H1 (cell line): Measurements from ENCODE around the gene SLC35F1. TPM values are rescaled to one million over a fixed set of nuclear protein-coding genes. Genes with fewer than 3 reads are reported as not detected.

Experiments
- CTCF ChIA-PET: fragments of 300-600 bp; sonication (Branson Sonifier 250); formaldehyde crosslinking; loops from one replicate; lab custom pipeline; 2021; ENCODE audit not compliant: partially characterized antibody; lab: Charles Lee
- POLR2A ChIA-PET: fragments of 300-600 bp; sonication (Branson Sonifier 250); formaldehyde crosslinking; loops from one replicate; lab custom pipeline; 2021; ENCODE audit warnings: inconsistent platforms; ENCODE audit not compliant: partially characterized antibody; lab: Charles Lee
- DNase-seq, 2 experiments: peaks; one replicate each; pipeline versions ENCODE4 v3.0.0 to v3.0.0-alpha.2; 2010 to 2022; ENCODE audit warnings: low spot score in 2 of 2, low read depth in 1 of 2, mixed read lengths in 1 of 2
- FAIRE-seq: peaks from 2 replicates; lab custom pipeline; 2011; peaks lifted over from hg19 to GRCh38; lab: Jason Lieb, UNC
- H2AFZ ChIP-seq: 2 replicates; pipeline ENCODE4 v1.8.1; 2012; ENCODE audit warnings: low read length, inconsistent platforms
- H2AK5ac ChIP-seq: 2 replicates; pipeline ENCODE4 v1.6.1; 2013; ENCODE audit warnings: low read depth, low read length
- H2BK120ac ChIP-seq: replicated peaks from 2 replicates; pipeline ENCODE3; 2013; ENCODE audit warnings: low read depth, low read length, inconsistent platforms
- H2BK12ac ChIP-seq: 2 replicates; pipeline ENCODE4 v1.6.1; 2013; ENCODE audit warnings: low read depth, low read length
- H2BK15ac ChIP-seq: 2 replicates; pipeline ENCODE4 v1.6.1; 2013; ENCODE audit warnings: low read length
- H2BK20ac ChIP-seq: 2 replicates; pipeline ENCODE4 v1.6.1; 2013; ENCODE audit warnings: low read length
- H2BK5ac ChIP-seq: 2 replicates; pipeline ENCODE4 v1.6.1; 2013; ENCODE audit warnings: low read depth, low read length
- H3K14ac ChIP-seq: 2 replicates; pipeline ENCODE4 v1.6.1; 2013; ENCODE audit warnings: inconsistent platforms; ENCODE audit not compliant: insufficient read length
- H3K18ac ChIP-seq: 2 replicates; pipeline ENCODE4 v1.6.1; 2013; ENCODE audit warnings: low read length; ENCODE audit errors: extremely low read depth
- H3K23ac ChIP-seq: 2 replicates; pipeline ENCODE4 v1.6.1; 2013; ENCODE audit warnings: inconsistent platforms; ENCODE audit not compliant: insufficient read length
- H3K23me2 ChIP-seq: 2 replicates; pipeline ENCODE4 v1.6.1; 2013; ENCODE audit warnings: low read depth, low read length
- H3K27ac ChIP-seq: 2 replicates; pipeline ENCODE4 v1.6.1; 2011; ENCODE audit warnings: low read depth, low read length, inconsistent platforms
- H3K27me3 ChIP-seq, 4 experiments: replicated peaks in 1 of 4; 1 replicate in 1 of 4; 2 replicates in 3 of 4; pipeline versions ENCODE4 v1.6.1 to v1.8.1; 2011 to 2013; ENCODE audit warnings: low read length in 3 of 4, mild to moderate bottlenecking in 3 of 4, inconsistent platforms in 2 of 4, mixed read lengths in 2 of 4, moderate library complexity in 1 of 4; ENCODE audit not compliant: control insufficient read depth in 3 of 4, insufficient read depth in 3 of 4; ENCODE audit errors: extremely low read depth in 1 of 4
- H3K36me3 ChIP-seq, 4 experiments: 2 replicates each; pipeline versions ENCODE4 v1.6.1 to v1.8.1; 2011 to 2013; ENCODE audit warnings: mild to moderate bottlenecking in 4 of 4, low read length in 3 of 4, moderate library complexity in 2 of 4, control low read depth in 1 of 4, inconsistent platforms in 1 of 4; ENCODE audit not compliant: insufficient read depth in 4 of 4, control insufficient read depth in 2 of 4
- H3K4ac ChIP-seq: replicated peaks from 2 replicates; pipeline ENCODE3; 2013; ENCODE audit warnings: low read length, low read depth, mixed read lengths, inconsistent platforms; ENCODE audit not compliant: insufficient read length
- H3K4me1 ChIP-seq, 4 experiments: replicated peaks in 1 of 4; 1 replicate in 1 of 4; 2 replicates in 3 of 4; pipeline versions ENCODE4 v1.6.1 to v1.8.1; 2011 to 2013; ENCODE audit warnings: low read length in 3 of 4, inconsistent platforms in 2 of 4, mixed read lengths in 1 of 4; ENCODE audit not compliant: insufficient read depth in 4 of 4, control insufficient read depth in 3 of 4
- H3K4me2 ChIP-seq, 2 experiments: 2 replicates each; pipeline versions ENCODE4 v1.6.1 to v1.8.1; 2011 to 2013; ENCODE audit warnings: low read depth in 2 of 2, low read length in 2 of 2, control low read depth in 1 of 2, inconsistent platforms in 1 of 2, mild to moderate bottlenecking in 1 of 2; ENCODE audit not compliant: insufficient read depth in 1 of 2
- H3K4me3 ChIP-seq, 4 experiments: fragments of 200-600, 300-600 bp in 1 of 4; sonication (generic), shearing (Covaris generic), sonication (Bioruptor Twin) in 1 of 4; 2 replicates each; pipeline versions ENCODE4 v1.5.1 to v1.8.1; 2011 to 2016; ENCODE audit warnings: low read length in 4 of 4, low read depth in 3 of 4, control low read depth in 2 of 4, inconsistent platforms in 2 of 4, mild to moderate bottlenecking in 2 of 4, mixed read lengths in 1 of 4, moderate library complexity in 1 of 4; ENCODE audit not compliant: insufficient read depth in 2 of 4; ENCODE audit errors: extremely low read depth in 1 of 4
- H3K56ac ChIP-seq: replicated peaks from 2 replicates; pipeline ENCODE3; 2013; ENCODE audit warnings: low read depth, mild to moderate bottlenecking, mixed read lengths, low read length, inconsistent platforms; ENCODE audit not compliant: insufficient read length
- H3K79me1 ChIP-seq: 2 replicates; pipeline ENCODE4 v1.6.1; 2013; ENCODE audit warnings: low read depth, low read length, control low read depth
- H3K79me2 ChIP-seq, 2 experiments: 2 replicates each; pipeline versions ENCODE4 v1.6.1 to v1.8.1; 2012 to 2013; ENCODE audit warnings: low read length in 2 of 2, mild to moderate bottlenecking in 2 of 2, inconsistent platforms in 1 of 2; ENCODE audit not compliant: insufficient read depth in 2 of 2, control insufficient read depth in 1 of 2
- H3K9ac ChIP-seq, 4 experiments: replicated peaks in 1 of 4; 1 replicate in 1 of 4; 2 replicates in 3 of 4; pipeline versions ENCODE4 v1.6.1 to v1.8.1; 2011 to 2013; ENCODE audit warnings: low read depth in 3 of 4, low read length in 3 of 4, control low read depth in 2 of 4, mild to moderate bottlenecking in 2 of 4, moderate library complexity in 2 of 4, inconsistent platforms in 1 of 4; ENCODE audit errors: extremely low read depth in 1 of 4
- H3K9me3 ChIP-seq, 2 experiments: 2 replicates each; pipeline versions ENCODE4 v1.6.1 to v1.8.1; 2012 to 2013; ENCODE audit warnings: mild to moderate bottlenecking in 2 of 2, moderate library complexity in 2 of 2, control low read depth in 1 of 2, inconsistent platforms in 1 of 2, low read depth in 1 of 2, low read length in 1 of 2, mixed read lengths in 1 of 2; ENCODE audit not compliant: insufficient read depth in 2 of 2
- H4K20me1 ChIP-seq, 2 experiments: replicated peaks in 1 of 2; 2 replicates each; pipeline versions ENCODE3 to v1.8.1; 2011 to 2013; ENCODE audit warnings: inconsistent platforms in 2 of 2, low read length in 2 of 2, mild to moderate bottlenecking in 1 of 2; ENCODE audit not compliant: insufficient read depth in 2 of 2, control insufficient read depth in 1 of 2
- H4K5ac ChIP-seq: 2 replicates; pipeline ENCODE4 v1.6.1; 2013; ENCODE audit warnings: low read length, low read depth, mixed read lengths, inconsistent platforms; ENCODE audit not compliant: insufficient read length
- H4K8ac ChIP-seq: 2 replicates; pipeline ENCODE4 v1.8.0; 2013; ENCODE audit warnings: mild to moderate bottlenecking, moderate library complexity, low read length, inconsistent platforms; ENCODE audit not compliant: insufficient read depth; ENCODE audit errors: extremely low read depth
- H4K91ac ChIP-seq: replicated peaks from 2 replicates; pipeline ENCODE3; 2013; ENCODE audit warnings: low read length, mixed read lengths, inconsistent platforms; ENCODE audit not compliant: insufficient read length
- ASH2L ChIP-seq: fragments of 200-600, 300-600 bp; sonication (generic); IDR thresholded peaks from one replicate; pipeline ENCODE4 v1.7.1; 2017; ENCODE audit warnings: low read length
- BRCA1 ChIP-seq: IDR thresholded peaks from 2 replicates; pipeline ENCODE4 v1.6.1; 2012; ENCODE audit warnings: low read depth, low read length, improper control_type of control experiment
- HDAC6 ChIP-seq: IDR thresholded peaks from one replicate; pipeline ENCODE4 v1.7.1; 2012; ENCODE audit warnings: low read depth, mild to moderate bottlenecking, inconsistent platforms, low read length, moderate library complexity
- SRF ChIP-seq: IDR thresholded peaks from 2 replicates; pipeline ENCODE4 v1.6.1; 2011; ENCODE audit warnings: mild to moderate bottlenecking, low read depth, low read length, moderate library complexity
- YY1 ChIP-seq: IDR thresholded peaks from 2 replicates; pipeline ENCODE4 v1.6.1; 2011; ENCODE audit warnings: low read depth, mild to moderate bottlenecking, low read length
- WGBS, 2 experiments: shearing (Covaris generic) in 1 of 2; methylation state at CpG; one replicate each; pipeline versions ENCODE4 v1.1.6 to v1.1.7; 2013 to 2015; ENCODE audit warnings: low lambda C conversion rate in 2 of 2, mixed read lengths in 2 of 2, inconsistent platforms in 1 of 2, low coverage in 1 of 2, missing lambda C conversion rate in 1 of 2; ENCODE audit not compliant: insufficient replicate concordance in 2 of 2, insufficient coverage in 1 of 2, insufficient read length in 1 of 2; ENCODE audit errors: extremely low coverage in 1 of 2, missing lambda C conversion rate in 1 of 2; 5-methylcytosine and 5-hydroxymethylcytosine counted together
- polyA plus RNA-seq, 7 experiments: library from polyadenylated mRNA; depleted of rRNA in 3 of 7; stranded (reverse) in 5 of 7; unstranded in 2 of 7; fragments of >200 nt in 5 of 7; fragments of 200-250 nt in 2 of 7; gene quantifications; 1 replicate in 5 of 7; 2 replicates in 1 of 7; 4 replicates in 1 of 7; pipeline versions ENCODE4 v1.2.1 to v1.2.3, GENCODE V29; 2011 to 2013; ENCODE audit warnings: missing spikeins in 2 of 7, mixed read lengths in 2 of 7
- total RNA-seq: library from RNA; stranded (reverse); fragmentation: NEBNext Ultra II Directional; extraction: Animal tissue kit (Norgen Biotek cat#: 25700); gene quantifications from 2 replicates; pipeline ENCODE4 v1.2.1, GENCODE V29; 2021

SLC35F1 gene
- total and polyA plus RNA-seq, 2 of the 8 experiments (the other 6 are each of a cell fraction or from before 2014, with no cell fraction given) = 7.0 to 10.0 TPM

DNA sequence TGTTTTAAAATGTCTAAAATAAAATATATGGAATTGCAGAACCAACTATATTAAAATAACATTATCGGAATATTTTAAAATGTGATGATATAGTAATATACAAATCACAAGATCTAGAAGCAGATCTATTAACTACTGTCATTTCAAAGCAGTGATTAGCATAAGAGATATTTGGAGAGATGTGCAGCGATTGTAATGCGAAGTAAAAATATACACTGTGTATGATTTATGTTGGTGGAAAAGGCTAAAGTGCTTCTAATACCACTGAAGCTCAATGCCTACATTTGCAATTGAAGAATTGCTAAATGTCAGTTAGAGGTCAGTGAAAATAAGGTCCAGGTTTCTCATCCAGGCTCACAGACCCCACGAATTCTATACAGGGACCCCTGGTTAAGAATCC, 392.4 kb downstream of the SLC35F1 start:
- Histone ChIP-seq H3K14ac (no peak overlapping the region), H3K79me2 (no peaks in the 10 kb centered on the region), H3K27me3 (no peaks in the 10 kb centered on the region), H3K9ac (no peak overlapping the region), H4K20me1 (no peaks in the 10 kb centered on the region), H3K23me2 (no peaks in the 10 kb centered on the region), H2BK15ac (no peak overlapping the region), H3K23ac (no peak overlapping the region), H3K56ac (no peak overlapping the region), H2BK20ac (no peak overlapping the region), H4K91ac (no peak overlapping the region), H3K4me3 (no peak overlapping the region), H4K5ac (no peak overlapping the region), H3K27ac (no peak overlapping the region), H3K36me3 (no peaks in the 10 kb centered on the region), H4K8ac (no peak overlapping the region), H2AFZ (no peak overlapping the region), H3K4me2 (no peak overlapping the region), H3K4ac (no peak overlapping the region), H2BK12ac (no peak overlapping the region), H3K4me1 (no peaks in the 10 kb centered on the region), H2AK5ac (no peak overlapping the region), H3K18ac (no peak overlapping the region), H2BK120ac (no peak overlapping the region), H2BK5ac (no peak overlapping the region), H3K9me3 (no peaks in the 10 kb centered on the region), H3K79me1 (no peaks in the 10 kb centered on the region; the same call in 1 of the 2 replicates)
- TF ChIP-seq YY1 (no peak), HDAC6 (no peak), SRF (no peak), ASH2L (no peak), BRCA1 (no peak)
- DNase-seq (no peak), FAIRE-seq (no peak)
- 91% methylated on average over 4 of the region's 4 CpGs; no CpG with 5 or more reads in 1 of the 2 experiments for WGBS, 2 experiments
- CTCF ChIA-PET = no interaction called here
- POLR2A ChIA-PET = no interaction called here
